Measurements from ENCODE around the gene CC2D1A.
A peak's percentile ranks its signal among the peaks of the same experiment; 100 is the strongest.
"Not testable (repeated sequence)": the region's sequence is repeated elsewhere in the genome, so short reads cannot be mapped to it uniquely, and the experiment has no call there.

CC2D1A gene

DNA sequence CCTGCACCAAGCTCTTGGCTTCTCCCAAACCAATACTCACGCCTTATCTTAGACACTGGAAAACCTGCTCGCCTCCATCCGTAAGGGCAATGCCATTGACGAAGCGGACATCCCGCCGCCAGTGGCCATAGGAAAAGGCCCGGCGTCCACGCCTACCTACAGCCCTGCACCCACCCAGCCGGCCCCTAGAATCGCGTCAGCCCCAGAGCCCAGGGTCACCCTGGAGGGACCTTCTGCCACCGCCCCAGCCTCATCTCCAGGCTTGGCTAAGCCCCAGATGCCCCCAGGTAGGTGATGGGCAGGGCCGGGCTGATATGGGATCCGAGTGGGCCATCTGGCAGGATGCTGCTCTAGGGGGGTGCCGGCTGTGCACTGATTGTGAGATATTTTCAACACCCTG lies 7.4 kb downstream of the CC2D1A start:
- no peak for DNase-seq

DNA sequence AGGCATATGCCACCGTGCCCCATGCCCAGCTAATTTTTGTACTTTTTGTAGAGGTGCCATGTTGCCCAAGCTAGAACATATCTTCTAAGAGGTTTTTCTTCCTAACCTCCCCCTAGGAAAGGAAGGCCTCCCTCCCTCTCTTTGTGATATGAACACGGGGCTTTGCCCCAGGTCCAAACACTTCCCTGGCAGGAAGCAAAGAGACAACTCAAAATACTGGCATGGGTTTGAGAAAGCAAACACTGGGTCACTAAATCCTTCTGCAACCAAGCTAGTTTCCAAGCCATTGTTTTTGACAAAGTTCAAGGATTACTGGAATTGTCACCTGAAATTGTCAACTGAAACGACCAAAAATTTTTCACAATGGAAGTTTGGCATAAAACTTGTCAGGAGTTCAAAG lies 8.8 kb downstream of the CC2D1A start:
- DNase-seq, result no peak

DNA sequence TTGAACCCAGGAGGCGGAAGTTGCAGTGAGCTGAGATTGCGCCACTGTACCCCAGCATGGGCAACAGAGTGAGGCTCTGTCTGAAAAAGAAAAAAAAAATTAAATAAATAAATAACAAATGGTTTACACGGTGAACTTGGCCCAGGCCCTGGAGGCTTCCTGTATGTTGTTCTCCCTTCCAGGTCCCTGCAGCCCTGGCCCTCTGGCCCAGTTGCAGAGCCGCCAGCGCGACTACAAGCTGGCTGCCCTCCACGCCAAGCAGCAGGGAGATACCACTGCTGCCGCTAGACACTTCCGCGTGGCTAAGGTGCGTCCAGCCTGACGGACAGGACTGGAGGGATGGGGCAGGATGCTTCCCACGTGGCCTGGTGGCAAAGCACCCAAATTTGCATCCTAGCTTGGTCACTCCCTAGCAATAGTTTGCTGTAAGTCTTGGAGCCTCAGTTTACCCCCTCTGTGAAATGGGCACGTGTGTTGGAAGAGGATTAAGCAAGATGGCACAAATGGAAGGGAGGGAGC lies 11.9 kb downstream of the CC2D1A start:
- DNase-seq, result no peak

DNA sequence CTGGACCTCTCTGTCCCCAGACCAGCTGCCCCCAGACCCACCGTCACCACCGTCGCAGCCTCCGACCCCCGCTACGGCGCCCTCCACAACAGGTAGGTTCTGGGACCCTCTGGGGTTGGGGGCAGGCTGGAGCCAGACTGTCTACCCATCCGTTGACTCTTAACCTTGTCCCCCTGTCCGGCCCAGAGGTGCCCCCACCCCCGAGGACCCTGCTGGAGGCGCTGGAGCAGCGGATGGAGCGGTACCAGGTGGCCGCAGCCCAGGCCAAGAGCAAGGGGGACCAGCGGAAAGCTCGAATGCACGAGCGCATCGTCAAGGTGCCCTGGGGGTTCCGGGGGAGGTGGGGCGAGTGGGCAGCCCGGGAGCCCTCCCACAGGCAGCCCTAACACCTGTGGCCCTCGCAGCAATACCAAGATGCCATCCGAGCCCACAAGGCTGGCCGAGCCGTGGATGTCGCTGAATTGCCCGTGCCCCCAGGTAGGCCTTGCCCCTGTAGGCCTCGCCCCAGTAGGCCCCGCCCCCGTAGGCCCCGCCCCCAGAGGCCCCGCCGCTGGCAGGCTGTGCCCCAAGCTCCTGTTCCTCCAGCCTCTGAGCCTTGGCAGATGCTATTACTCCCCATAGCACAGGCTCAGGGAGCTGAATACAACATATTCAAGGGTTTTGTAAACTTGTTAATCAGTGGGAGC lies 12.9 kb downstream of the CC2D1A start:
- no peak for DNase-seq

DNA sequence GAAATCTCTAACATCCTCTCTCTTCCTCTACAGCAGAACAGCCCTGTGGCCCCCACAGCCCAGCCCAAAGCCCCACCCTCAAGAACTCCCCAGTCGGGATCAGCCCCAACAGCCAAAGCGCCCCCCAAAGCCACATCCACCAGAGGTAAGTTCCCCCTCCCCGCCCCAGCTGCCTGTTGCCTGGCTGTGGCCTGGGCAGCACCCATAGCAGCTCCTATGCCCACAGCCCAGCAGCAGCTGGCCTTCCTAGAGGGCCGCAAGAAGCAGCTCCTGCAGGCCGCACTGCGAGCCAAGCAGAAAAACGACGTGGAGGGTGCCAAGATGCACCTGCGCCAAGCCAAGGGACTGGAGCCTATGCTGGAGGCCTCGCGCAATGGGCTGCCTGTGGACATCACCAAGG lies 14.5 kb downstream of the CC2D1A start:
- no peak for DNase-seq

DNA sequence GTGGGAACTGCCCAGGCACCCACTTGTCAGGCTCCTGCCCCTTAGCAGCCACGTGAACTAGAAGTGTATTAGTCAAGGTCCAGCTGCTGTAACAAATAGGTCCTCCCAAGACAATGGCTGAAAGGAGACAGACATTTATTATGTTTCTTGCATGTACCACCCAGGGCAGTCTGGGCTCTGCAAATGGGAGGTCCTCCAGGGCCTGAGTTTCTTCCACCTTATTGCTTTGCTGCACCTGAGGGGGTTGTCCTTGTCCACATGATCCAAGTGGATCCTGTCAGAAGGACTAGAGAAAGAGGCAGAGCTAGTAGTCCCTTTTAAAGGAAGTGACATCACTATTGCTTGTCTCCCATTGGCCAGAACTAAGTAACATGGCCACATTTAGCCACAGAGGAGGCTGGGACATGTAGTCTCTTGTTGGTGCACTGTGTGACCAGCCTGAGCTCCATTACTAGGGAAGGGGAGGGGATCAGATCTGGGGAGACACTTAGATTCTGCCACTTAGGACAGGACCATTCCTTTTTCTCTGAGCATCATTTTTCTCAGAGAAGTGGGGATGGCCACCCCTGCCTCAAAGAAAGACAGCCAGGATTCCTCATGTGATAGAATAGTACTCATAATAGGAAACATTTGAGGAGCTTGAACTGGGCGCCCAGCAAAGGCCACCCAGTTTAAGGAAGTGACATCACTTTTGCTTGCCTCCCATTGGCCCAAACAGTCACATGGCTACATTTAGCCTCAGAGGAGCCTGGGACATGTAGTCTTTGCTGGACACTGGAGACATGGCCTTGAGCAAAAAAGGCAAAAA lies 15.1 kb downstream of the CC2D1A start:
- peak; percentile 19 to 21 for DNase-seq

DNA sequence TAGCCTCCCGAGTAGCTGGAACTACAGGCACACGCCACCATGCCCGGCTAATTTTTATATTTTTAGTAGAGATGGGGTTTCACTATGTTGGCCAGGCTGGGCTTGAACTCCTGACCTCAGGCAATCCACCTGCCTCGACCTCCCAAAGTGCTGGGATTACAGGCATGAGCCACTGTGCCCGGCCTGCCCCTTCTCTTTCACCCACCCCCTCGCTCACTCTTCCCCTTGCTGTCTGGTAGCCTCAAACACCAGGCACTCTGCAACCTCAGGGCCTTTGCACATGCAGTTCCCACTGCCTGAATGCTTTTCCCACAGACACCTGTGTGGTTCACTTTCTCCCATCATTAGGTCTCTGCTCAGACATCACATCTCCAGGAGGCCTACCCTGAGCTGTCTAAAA lies 16.1 kb downstream of the CC2D1A start:
- DNase-seq, result not testable (repeated sequence)

DNA sequence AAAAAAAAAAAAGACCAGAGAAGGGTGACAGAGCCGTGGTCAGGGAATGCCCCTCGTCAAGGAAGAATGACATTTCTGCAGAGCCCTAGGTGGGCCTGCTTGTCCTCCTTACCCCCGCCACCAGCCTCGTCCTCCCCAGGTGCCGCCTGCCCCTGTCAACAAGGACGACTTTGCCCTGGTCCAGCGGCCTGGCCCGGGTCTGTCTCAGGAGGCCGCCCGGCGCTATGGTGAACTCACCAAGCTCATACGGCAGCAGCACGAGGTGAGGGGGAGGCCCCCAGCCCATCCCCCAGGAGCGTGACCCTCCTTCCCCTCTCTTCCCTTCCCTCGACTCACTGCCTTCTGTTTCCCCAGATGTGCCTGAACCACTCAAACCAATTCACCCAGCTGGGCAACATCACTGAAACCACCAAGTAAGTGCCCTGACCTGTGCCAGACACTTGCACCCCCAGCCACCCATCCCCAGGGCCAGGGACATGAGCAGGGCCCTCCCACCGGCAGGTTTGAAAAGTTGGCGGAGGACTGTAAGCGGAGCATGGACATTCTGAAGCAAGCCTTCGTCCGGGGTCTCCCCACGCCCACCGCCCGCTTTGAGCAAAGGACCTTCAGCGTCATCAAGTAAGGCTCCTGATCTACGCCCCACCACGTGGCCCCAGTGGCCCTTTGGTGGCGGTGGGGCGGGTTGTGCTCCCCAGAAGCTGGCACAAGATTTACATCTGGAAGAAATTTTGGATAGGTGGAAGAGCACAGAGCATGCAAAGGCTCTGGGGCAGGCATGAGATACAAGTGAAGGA lies 17.4 kb downstream of the CC2D1A start:
- DNase-seq, result no peak

DNA sequence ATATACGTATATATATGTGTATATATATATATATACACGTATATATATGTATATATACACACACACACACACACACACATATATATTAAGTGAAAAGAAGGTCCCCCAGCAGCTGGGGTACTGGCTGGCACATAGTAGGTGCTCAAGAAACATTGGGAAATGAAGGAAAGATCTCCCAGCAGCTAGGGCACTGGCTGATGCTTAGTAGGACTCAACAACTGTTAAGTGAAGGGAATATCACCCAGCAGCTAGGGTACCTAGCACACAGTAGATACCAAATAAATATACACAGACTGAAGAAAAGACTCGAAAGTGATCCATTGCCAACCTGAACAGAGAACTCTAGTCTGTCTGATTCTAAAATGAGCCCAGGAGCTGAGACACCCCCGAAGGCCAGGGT lies 20.0 kb downstream of the CC2D1A start:
- no peak for DNase-seq

DNA sequence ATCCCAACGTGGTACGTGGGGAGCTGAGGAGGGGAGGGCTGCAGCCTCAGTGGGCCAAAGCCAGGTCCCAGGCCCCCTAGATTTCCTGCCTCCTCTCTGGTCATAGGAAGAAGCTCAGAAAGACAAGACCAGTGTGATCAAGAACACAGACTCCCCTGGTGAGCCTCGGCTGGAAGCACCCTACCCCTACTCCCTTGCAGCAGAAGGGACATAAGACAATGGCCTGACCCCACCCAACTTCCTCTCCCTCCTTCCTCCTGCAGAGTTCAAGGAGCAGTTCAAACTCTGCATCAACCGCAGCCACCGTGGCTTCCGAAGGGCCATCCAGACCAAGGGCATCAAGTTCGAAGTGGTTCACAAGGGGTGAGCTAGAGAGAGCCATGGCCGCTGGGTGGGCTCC lies 20.7 kb downstream of the CC2D1A start:
- DNase-seq, result no peak

DNA sequence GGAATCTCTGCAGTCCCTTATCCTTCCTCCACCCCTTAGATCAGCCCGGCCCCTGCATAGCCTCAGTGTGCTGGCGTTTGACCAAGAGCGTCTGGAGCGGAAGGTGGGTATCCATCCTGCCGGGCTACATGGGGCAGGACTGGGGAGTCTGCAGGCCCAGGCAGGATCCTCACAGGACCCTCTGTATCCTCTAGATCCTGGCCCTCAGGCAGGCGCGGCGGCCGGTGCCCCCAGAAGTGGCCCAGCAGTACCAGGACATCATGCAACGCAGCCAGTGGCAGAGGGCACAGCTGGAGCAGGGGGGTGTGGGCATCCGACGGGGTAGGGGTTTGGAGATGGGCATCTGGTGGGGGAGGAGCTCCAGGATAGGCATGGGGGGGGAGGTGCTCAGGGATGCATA lies 23.3 kb downstream of the CC2D1A start:
- DNase-seq, result no peak

DNA sequence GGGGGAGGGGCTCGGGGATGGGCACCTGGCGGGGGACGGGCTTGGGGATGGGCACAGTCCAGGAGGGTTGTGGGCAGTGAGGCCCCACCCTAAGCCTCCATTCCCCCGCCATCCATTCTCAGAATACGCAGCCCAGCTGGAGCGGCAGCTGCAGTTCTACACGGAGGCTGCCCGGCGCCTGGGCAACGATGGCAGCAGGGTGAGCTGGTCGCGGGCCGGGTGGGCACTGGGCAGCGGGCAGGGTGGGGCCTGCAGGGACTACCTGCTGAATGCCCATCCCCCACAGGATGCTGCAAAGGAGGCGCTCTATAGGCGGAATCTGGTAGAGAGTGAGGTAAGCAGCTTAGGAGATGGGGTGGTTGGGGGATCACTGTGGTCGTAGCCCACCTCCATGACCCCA lies 24.0 kb downstream of the CC2D1A start:
- DNase-seq, result no peak

DNA sequence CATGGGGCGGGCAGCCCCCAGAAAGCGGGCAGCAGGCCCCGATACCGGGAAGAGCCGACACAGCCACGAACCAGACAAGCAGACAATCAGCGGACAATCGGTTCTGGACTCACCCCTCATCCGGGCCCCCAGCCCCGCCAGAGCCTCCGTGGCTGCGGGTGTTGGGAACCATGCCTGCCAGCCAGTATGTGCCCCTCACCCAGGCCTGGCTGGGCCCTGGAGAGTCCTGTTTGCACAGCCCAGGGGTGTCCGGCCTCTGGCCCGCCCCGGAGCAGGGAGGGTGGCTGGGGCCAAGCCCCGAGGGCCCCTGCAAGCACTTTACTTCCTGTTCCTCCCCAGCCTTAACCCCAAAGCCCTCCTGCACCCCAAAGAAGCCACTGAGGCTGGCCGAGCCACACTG lies 24.4 kb downstream of the CC2D1A start:
- DNase-seq, result no peak

DNA sequence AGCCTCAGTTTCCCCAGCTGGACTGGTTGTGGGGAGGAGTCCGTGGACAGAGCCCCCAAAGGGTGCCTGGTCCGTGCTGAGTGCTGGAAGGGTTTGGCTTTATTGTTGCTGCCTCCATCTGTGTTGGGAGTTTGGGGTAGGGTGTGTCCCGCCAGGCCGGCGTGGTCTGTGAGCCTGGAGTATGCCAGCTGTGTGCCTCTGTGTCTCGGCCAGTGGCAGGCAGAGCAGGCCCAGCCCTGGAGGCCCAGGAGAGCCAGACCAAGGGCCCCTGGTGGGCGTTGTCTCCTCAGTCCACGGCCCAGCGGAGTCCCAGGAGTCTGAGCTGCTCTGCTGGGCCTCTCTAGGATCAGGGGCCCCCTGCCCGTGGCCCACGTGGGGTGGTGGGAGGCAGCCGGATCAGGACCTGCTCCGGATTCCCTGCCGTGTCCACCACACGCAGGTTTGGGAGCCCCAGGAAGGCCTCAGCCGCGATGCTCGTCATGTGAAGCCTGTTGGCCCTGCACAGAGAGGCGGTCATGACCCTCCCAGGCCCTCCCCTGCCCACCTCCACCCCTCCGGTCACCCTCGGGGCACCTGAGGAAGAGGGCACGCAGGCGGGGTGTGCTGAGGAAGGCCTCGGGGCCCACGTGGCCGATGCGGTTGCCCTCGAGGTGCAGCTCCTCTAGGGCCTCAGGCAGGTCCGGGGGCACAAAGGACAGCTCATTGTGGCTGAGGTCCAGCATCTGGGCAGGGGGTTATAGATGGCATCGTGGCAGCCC lies 25.6 kb downstream of the CC2D1A start:
- no peak for DNase-seq

DNA sequence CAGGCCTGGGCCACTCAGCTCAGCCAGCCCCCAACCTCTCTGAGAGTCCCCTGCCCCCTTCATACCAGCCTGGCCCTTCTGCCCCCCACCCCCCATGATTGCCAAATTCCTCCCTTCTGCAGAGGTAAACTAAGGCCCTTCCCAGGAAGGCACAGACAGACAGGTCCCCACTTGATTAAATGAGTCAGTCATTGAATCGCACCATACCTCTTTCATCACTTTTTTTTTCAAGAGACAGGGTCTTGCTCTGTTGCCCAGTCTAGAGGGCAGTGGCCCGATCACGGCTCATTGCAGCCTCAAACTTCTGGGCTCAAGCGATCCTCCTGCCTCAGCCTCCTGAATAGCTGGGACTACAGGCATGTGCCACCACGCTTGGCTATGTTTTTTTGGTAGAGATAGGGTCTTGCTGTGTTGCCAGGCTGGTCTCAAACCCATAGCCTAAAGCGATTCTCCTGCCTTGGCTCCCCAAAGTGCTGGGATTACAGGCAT lies 26.2 kb downstream of the CC2D1A start:
- DNase-seq, result no peak

DNA sequence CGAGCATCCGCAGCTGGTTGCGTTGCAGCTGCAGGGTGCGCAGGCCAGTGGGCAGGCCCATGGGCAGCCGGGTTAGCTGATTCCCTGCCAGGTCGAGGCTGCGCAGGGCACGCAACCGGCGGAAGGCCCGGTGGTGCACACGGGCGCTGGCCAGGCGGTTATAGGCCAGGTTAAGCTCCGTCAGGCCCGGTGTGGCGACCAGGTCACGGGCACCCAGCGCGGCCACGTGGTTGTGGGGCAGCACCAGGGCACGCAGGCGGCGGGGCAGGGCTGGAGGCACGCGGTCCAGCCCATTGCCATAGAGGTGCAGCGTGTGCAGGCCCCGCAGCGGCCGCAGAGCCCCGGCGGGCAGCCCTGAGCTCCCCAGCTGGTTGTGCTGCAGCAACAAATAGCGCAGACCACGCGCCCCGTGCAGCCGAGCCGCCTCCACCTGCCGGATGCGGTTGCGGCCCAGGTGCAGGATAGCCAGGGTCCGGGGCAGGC lies 27.0 kb downstream of the CC2D1A start:
- no peak for DNase-seq

DNA sequence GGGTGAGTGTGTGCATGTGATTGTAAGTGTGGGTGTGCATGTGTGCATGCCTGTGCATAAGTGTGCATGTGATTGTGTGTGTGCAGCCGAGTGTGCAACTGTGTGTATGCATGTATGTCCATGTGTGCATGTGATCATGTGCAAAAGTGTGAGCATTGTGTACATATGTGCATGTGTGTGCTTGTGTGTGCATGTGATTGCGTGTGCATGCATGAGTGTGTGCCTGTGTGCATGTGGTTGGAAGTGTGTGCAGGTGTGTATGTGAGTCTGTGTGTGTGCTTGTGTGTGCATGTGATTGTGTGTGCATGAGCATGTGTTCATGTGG lies 28.7 kb downstream of the CC2D1A start:
- no peak for DNase-seq

DNA sequence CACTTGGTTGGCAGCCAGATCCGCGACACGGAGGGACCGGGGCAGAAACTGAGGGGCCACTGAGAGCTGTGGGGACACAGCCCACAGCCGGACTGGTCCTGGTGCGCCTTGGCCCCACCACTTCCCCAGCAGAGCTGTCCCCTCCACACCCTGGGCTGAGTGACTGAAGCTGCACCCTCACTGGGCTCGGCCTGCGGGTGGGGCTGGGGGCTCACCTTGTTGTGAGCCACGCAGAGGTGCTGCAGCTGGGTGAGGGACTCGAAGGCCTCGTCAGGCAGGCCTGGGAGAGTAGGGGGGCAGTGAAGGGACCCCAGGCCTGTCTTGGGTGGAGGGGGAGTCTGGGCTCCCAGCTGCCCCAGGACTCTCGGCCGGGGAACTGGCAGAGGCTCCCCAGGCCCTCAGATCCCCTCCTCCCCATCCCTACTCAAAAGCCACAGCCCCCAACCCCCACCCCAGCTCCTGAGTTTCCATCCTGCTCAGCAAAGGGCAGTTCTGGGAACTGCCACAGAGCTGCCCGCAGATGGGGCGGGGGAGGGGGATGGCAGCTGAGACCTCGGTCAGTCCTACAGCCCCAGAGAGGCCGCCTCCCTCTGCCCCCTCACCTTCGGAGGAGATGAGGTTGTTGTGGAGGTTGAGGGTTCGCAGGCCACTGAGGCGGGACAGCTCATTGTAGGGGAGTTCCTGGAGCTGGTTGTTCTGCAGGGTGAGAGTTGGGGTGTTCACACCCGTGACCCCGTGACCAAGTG lies 29.9 kb downstream of the CC2D1A start:
- DNase-seq, result no peak

DNA sequence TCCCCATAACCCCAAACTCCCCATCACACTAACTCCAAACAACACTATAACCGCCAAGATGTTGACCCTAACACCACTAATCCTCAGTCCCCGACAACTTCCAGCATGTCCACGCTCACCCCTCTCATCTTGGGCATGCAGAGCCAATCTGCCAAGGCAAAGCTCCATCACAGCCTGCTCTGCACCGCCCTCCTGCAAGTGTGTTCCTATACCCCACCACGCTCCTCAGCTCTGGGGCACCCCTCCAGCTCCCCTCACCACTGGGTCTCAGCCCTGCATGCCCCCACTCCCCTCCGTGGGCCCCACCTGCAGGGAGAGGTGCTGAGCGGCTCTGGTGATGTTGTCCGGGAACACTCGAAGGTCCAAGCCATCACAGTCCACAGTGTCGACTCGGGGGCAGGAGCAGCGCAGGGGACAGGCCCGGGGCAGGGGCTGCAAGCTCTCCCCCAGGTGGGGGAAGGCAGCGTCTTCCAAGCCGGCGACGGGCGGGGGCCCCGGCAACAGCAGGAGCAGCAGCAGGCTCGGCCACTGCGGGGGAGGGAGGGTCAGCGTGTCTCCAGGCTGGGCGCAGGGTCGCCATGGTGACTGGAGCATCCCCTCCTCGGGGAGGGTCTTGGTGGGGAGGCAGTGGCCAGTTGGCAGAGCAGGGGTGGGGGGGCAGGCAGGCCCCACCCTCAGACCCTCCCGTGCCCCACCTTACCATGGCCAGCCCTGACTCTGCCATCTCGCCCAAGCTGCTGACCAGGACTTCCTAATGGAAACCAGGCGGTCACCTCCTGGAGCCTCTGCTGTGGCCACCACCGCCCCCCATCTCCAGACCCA lies 31.7 kb downstream of the CC2D1A start:
- DNase-seq, result no peak

DNA sequence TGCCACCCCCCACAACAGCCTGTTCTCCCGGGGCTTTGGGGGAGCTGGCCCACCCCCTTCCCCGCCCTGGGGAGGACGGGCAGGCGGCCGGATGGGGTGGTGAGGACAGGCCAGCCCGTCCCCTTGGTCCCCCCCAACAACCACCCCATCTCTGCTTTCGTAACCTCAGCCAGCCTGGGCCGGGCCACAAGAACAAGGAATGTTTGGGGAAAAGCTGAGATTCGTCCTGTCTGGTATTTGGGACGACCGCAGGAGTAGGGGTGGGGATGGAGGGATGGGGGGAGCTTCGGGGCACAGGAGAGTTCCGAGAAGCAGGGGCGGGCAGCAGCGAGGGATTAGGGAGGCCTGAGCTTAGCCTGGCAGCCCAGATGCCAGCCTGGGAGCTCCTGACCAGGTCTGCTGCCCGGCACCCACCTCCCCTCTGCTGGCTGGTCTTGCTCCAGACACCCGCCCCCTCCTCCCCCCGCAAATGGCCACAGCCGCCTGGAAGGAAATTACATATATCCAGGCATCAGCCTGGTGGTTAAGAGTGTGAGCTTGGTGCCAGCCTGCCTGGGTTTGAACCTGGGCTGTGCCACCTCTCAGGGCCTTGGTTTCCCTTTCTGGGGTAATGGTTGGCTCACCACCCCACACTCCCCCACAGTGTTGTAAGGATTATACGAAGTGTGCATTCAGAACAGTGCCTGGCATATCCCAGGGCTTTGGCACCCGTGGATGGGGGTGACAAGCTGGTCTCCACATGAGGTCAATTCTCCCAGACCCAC lies 32.5 kb downstream of the CC2D1A start, which contains the start of gene PODNL1:
Gene PODNL1, minus strand, starts transcription at position 117 of the 764 bp plus-strand sequence. CDS start 236 bp downstream, outside the sequence.
- DNase-seq, result no peak

Data from stimulated activated CD4-positive, alpha-beta T cell treated with anti-CD3 and anti-CD28 coated beads, Interleukin-2, amount 100 ng/mL, for 24 hours (primary cell).